OCI-LY1 (cell line): ENCODE measurements around the gene PTGS2.

Experiments
- H2AFZ ChIP-seq: fragments of 200-600 bp; sonication (generic), shearing (Covaris generic); 2 replicates; pipeline ENCODE4 v1.6.0; 2014; ENCODE audit warnings: antibody characterized with exemption, mild to moderate bottlenecking, low read length
- H3F3A ChIP-seq: fragments of 200-600 bp; sonication (generic), shearing (Covaris generic); 2 replicates; pipeline ENCODE4 v1.6.0; 2014; ENCODE audit warnings: mild to moderate bottlenecking, antibody characterized with exemption, low read length, moderate library complexity; ENCODE audit not compliant: insufficient read depth
- H3K27ac ChIP-seq: fragments of 200-600 bp; sonication (generic); 2 replicates; pipeline ENCODE4 v1.5.1; 2014; ENCODE audit warnings: low read length, mixed run types, mild to moderate bottlenecking, low read depth; ENCODE audit not compliant: poor library complexity, severe bottlenecking
- H3K27me3 ChIP-seq: fragments of 200-600 bp; sonication (generic); 2 replicates; pipeline ENCODE4 v1.6.0; 2014; ENCODE audit warnings: antibody characterized with exemption, mild to moderate bottlenecking, low read length, moderate library complexity; ENCODE audit not compliant: insufficient read depth
- H3K36me3 ChIP-seq: fragments of 200-600 bp; sonication (generic); 2 replicates; pipeline ENCODE4 v1.6.1; 2014; ENCODE audit warnings: mild to moderate bottlenecking, antibody characterized with exemption, low read length, moderate library complexity, mixed read lengths; ENCODE audit not compliant: insufficient read depth
- H3K4me1 ChIP-seq: fragments of 200-600 bp; sonication (generic); 2 replicates; pipeline ENCODE4 v1.5.1; 2014; ENCODE audit warnings: mild to moderate bottlenecking, low read length, moderate library complexity; ENCODE audit not compliant: insufficient read depth, severe bottlenecking
- H3K4me2 ChIP-seq: fragments of 200-600 bp; sonication (generic), shearing (Covaris generic); 2 replicates; pipeline ENCODE4 v1.6.1; 2014; ENCODE audit warnings: low read length
- H3K4me3 ChIP-seq: fragments of 200-600 bp; sonication (generic); 2 replicates; pipeline ENCODE4 v1.5.1; 2014; ENCODE audit warnings: low read length, low read depth, mild to moderate bottlenecking, mixed read lengths; ENCODE audit not compliant: poor library complexity, severe bottlenecking
- H3K79me2 ChIP-seq: fragments of 200-600 bp; shearing (Covaris generic); 2 replicates; pipeline ENCODE4 v1.6.1; 2016; ENCODE audit warnings: mixed run types, low read length, mixed read lengths; ENCODE audit not compliant: insufficient read depth
- H3K9ac ChIP-seq: fragments of 200-600 bp; sonication (generic), shearing (Covaris generic); 2 replicates; pipeline ENCODE4 v1.6.1; 2014; ENCODE audit warnings: mild to moderate bottlenecking, low read length, mixed read lengths
- H3K9me2 ChIP-seq: fragments of 200-600 bp; sonication (generic), shearing (Covaris generic); 2 replicates; pipeline ENCODE4 v1.6.1; 2014; ENCODE audit warnings: low read depth, mild to moderate bottlenecking, low read length, mixed read lengths
- H3K9me3 ChIP-seq: fragments of 200-600 bp; shearing (Covaris generic); 2 replicates; pipeline ENCODE4 v1.6.1; 2014; ENCODE audit warnings: low read length, mixed read lengths
- H4K20me1 ChIP-seq: fragments of 200-600 bp; sonication (generic), shearing (Covaris generic); 2 replicates; pipeline ENCODE4 v1.6.0; 2016; ENCODE audit warnings: mild to moderate bottlenecking, low read length; ENCODE audit not compliant: insufficient read depth
- EZH2 ChIP-seq: fragments of 200-600 bp; sonication (generic), shearing (Covaris generic); IDR thresholded peaks from 2 replicates; pipeline ENCODE4 v1.8.0; 2017; ENCODE audit warnings: borderline replicate concordance, mixed run types, mild to moderate bottlenecking, antibody characterized with exemption, low read length, moderate library complexity, mixed read lengths
- TF ChIP-seq, protein P1 (sequence below): fragments of 200-600 bp; sonication (generic), shearing (Covaris generic); IDR thresholded peaks from 2 replicates; pipeline ENCODE4 v1.5.1; 2017; ENCODE audit warnings: mild to moderate bottlenecking, antibody characterized with exemption, low read length, moderate library complexity, mixed read lengths

The PTGS2 gene

DNA sequence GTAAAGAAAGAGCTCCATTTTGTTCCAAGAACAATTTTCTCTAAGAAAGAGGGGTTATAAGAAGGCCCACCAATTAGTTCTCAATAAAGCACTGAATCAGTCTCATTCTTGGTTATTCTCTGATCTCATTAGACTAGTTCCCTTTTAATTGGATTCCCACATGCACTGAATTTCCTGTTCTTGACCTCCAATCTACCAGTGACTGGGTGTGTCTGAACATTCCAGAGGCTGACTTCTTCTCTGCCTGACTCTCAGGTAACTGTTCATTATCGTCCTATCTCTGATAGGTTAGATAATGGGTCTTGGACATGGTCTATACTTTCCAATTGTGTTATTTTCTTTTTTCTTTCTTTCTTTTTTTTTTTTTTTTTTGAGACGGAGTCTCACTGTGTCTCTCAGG lies 22.7 kb downstream of the PTGS2 start:
- H3K9me2 ChIP-seq, result no peaks in the 10 kb centered on the region
- H3K4me2 ChIP-seq, result no peak overlapping the region
- H3F3A ChIP-seq, result no peaks in the 10 kb centered on the region
- no peaks in the 10 kb centered on the region for H4K20me1 ChIP-seq
- no peak overlapping the region for H2AFZ ChIP-seq
- no peaks in the 10 kb centered on the region for H3K36me3 ChIP-seq
- no peak overlapping the region for H3K27ac ChIP-seq
- no peaks in the 10 kb centered on the region for H3K79me2 ChIP-seq
- H3K9me3 ChIP-seq, result no peaks in the 10 kb centered on the region
- no peak overlapping the region for H3K4me3 ChIP-seq
- TF ChIP-seq EZH2, result no peak
- TF ChIP-seq, protein P1, sequence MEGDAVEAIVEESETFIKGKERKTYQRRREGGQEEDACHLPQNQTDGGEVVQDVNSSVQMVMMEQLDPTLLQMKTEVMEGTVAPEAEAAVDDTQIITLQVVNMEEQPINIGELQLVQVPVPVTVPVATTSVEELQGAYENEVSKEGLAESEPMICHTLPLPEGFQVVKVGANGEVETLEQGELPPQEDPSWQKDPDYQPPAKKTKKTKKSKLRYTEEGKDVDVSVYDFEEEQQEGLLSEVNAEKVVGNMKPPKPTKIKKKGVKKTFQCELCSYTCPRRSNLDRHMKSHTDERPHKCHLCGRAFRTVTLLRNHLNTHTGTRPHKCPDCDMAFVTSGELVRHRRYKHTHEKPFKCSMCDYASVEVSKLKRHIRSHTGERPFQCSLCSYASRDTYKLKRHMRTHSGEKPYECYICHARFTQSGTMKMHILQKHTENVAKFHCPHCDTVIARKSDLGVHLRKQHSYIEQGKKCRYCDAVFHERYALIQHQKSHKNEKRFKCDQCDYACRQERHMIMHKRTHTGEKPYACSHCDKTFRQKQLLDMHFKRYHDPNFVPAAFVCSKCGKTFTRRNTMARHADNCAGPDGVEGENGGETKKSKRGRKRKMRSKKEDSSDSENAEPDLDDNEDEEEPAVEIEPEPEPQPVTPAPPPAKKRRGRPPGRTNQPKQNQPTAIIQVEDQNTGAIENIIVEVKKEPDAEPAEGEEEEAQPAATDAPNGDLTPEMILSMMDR, result no peak
- H3K27me3 ChIP-seq, result no peaks in the 10 kb centered on the region
- no peaks in the 10 kb centered on the region for H3K4me1 ChIP-seq
- H3K9ac ChIP-seq, result no peak overlapping the region

GRCh38 chr1:186655876-186656275 lies 24.3 kb downstream of the PTGS2 start:
- H3K4me3 ChIP-seq, result no peak overlapping the region
- H3K79me2 ChIP-seq, result no peaks in the 10 kb centered on the region
- no peak overlapping the region for H3K27ac ChIP-seq
- H3K9me3 ChIP-seq, result no peaks in the 10 kb centered on the region
- no peak overlapping the region for H3K9ac ChIP-seq
- H2AFZ ChIP-seq, result no peak overlapping the region
- H3K4me1 ChIP-seq, result no peaks in the 10 kb centered on the region
- H3K36me3 ChIP-seq, result no peaks in the 10 kb centered on the region
- H3K4me2 ChIP-seq, result no peak overlapping the region
- TF ChIP-seq, protein P1, result no peak
- no peaks in the 10 kb centered on the region for H4K20me1 ChIP-seq
- H3F3A ChIP-seq, result no peaks in the 10 kb centered on the region
- no peaks in the 10 kb centered on the region for H3K27me3 ChIP-seq
- H3K9me2 ChIP-seq, result no peaks in the 10 kb centered on the region

DNA sequence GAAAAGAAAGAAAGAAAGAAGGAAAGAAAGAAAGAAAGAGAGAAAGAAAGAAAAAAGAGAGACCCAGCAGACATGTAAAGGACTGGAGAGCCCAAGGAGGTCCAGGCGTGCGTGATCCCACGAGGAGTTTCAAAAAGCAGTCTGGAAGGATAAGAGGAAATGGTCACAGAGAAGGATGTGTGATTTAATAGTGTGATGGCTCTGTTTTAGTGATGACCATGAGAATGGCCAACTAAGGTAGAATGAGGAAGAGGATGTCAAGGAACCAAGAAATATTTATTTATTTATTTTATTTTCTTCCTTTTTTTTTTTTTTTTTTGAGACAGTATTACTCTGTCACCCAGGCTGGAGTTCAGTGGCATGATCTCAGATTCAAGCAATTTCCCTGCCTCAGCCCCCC lies 25.5 kb downstream of the PTGS2 start:
- Histone ChIP-seq H4K20me1 (no peaks in the 10 kb centered on the region), H3K4me3 (no peak overlapping the region), H3K79me2 (no peaks in the 10 kb centered on the region), H3K27ac (no peak overlapping the region), H2AFZ (no peak overlapping the region), H3K4me2 (no peak overlapping the region), H3K9ac (no peak overlapping the region), H3F3A (no peaks in the 10 kb centered on the region), H3K9me2 (no peaks in the 10 kb centered on the region), H3K9me3 (no peaks in the 10 kb centered on the region), H3K36me3 (no peaks in the 10 kb centered on the region), H3K27me3 (no peaks in the 10 kb centered on the region), H3K4me1 (no peaks in the 10 kb centered on the region)
- TF ChIP-seq EZH2, result no peak
- TF ChIP-seq, protein P1, result no peak
